SK-N-SH treated with all-trans-retinoic acid at 6 μM for 48 hours (cell line): ENCODE measurements around the gene AKAP5.

Source experiments
- ATAC-seq: fragments of 200-7000 bp; cut with Tn5 transposase; 3 replicates; pipeline ENCODE4 v1.9.1; 2020; ENCODE audit warnings: mild to moderate bottlenecking, moderate library complexity
- ARNTL ChIP-seq: fragments of 450-650 bp; formaldehyde crosslinking; IDR thresholded peaks from 2 replicates; pipeline ENCODE4 v1.5.0; 2020; ENCODE audit warnings: low read depth, mild to moderate bottlenecking, moderate library complexity, borderline replicate concordance
- BACH2 ChIP-seq: fragments of 250-450 bp; sonication (Bioruptor Pico); IDR thresholded peaks from 2 replicates; pipeline ENCODE4 v1.9.0; 2021; ENCODE audit warnings: mild to moderate bottlenecking, borderline replicate concordance
- CREB5 ChIP-seq: fragments of 250-450 bp; sonication (Bioruptor Pico); IDR thresholded peaks from 2 replicates; pipeline ENCODE4 v1.5.1; 2020; ENCODE audit warnings: low read depth, mild to moderate bottlenecking, moderate library complexity
- CSDC2 ChIP-seq: fragments of 250-450 bp; sonication (Bioruptor Pico); IDR thresholded peaks from 2 replicates; pipeline ENCODE4 v1.5.0; 2020; ENCODE audit warnings: mild to moderate bottlenecking, moderate library complexity
- CSRNP3 ChIP-seq: fragments of 250-450 bp; sonication (Bioruptor Pico); IDR thresholded peaks from 2 replicates; pipeline ENCODE4 v1.5.1; 2021; ENCODE audit warnings: mild to moderate bottlenecking, moderate library complexity
- ESRRG ChIP-seq: fragments of 250-450 bp; sonication (Bioruptor Pico); IDR thresholded peaks from 2 replicates; pipeline ENCODE4 v1.6.1; 2021; ENCODE audit warnings: mild to moderate bottlenecking
- ISL1 ChIP-seq: fragments of 250-450 bp; sonication (Bioruptor Pico); IDR thresholded peaks from 2 replicates; pipeline ENCODE4 v2.1.2; 2022; ENCODE audit warnings: mild to moderate bottlenecking, moderate library complexity
- OSR1 ChIP-seq: fragments of 250-450 bp; sonication (Bioruptor Pico); IDR thresholded peaks from 2 replicates; pipeline ENCODE4 v1.8.0; 2022; ENCODE audit warnings: moderate library complexity, mild to moderate bottlenecking, inconsistent platforms
- PATZ1 ChIP-seq: fragments of 250-450 bp; sonication (Bioruptor Pico); IDR thresholded peaks from 2 replicates; pipeline ENCODE4 v1.8.0; 2020; ENCODE audit warnings: mild to moderate bottlenecking, moderate library complexity, borderline replicate concordance
- POU6F1 ChIP-seq: fragments of 250-450 bp; sonication (Bioruptor Pico); IDR thresholded peaks from 2 replicates; pipeline ENCODE4 v1.8.0; 2021; ENCODE audit warnings: low read depth, mild to moderate bottlenecking, moderate library complexity, borderline replicate concordance
- PPARA ChIP-seq: fragments of 250-450 bp; sonication (Bioruptor Pico); IDR thresholded peaks from 2 replicates; pipeline ENCODE4 v1.5.0; 2020; ENCODE audit warnings: mild to moderate bottlenecking, borderline replicate concordance
- RARB ChIP-seq: fragments of 250-450 bp; sonication (Bioruptor Pico); IDR thresholded peaks from 2 replicates; pipeline ENCODE4 v1.8.0; 2021; ENCODE audit warnings: mild to moderate bottlenecking, moderate library complexity
- SNAI2 ChIP-seq: fragments of 250-450 bp; sonication (Bioruptor Pico); IDR thresholded peaks from 2 replicates; pipeline ENCODE4 v1.5.0; 2020; ENCODE audit warnings: mild to moderate bottlenecking, moderate library complexity
- TCF4 ChIP-seq: fragments of 250-450 bp; sonication (Bioruptor Pico); IDR thresholded peaks from 2 replicates; pipeline ENCODE4 v1.8.0; 2021; ENCODE audit warnings: mild to moderate bottlenecking, moderate library complexity, borderline replicate concordance
- TOX ChIP-seq: fragments of 250-450 bp; sonication (Bioruptor Pico); IDR thresholded peaks from 2 replicates; pipeline ENCODE4 v1.8.0; 2021; ENCODE audit warnings: mild to moderate bottlenecking, moderate library complexity, borderline replicate concordance
- TSHZ2 ChIP-seq: fragments of 250-450 bp; sonication (Bioruptor Pico); IDR thresholded peaks from 2 replicates; pipeline ENCODE4 v1.5.0; 2020; ENCODE audit warnings: mild to moderate bottlenecking, moderate library complexity
- ZC3H10 ChIP-seq: fragments of 250-450 bp; sonication (Bioruptor Pico); IDR thresholded peaks from 2 replicates; pipeline ENCODE4 v1.5.1; 2021; ENCODE audit warnings: mild to moderate bottlenecking, moderate library complexity
- ZFP3 ChIP-seq: fragments of 250-450 bp; sonication (Bioruptor Pico); IDR thresholded peaks from 2 replicates; pipeline ENCODE4 v1.5.0; 2020; ENCODE audit warnings: mild to moderate bottlenecking, moderate library complexity
- ZFP30 ChIP-seq: fragments of 450-650 bp; formaldehyde crosslinking; IDR thresholded peaks from 2 replicates; pipeline ENCODE4 v1.5.0; 2022; ENCODE audit warnings: mild to moderate bottlenecking, moderate library complexity
- ZNF565 ChIP-seq: fragments of 450-650 bp; formaldehyde crosslinking; conservative IDR thresholded peaks from 2 replicates; pipeline ENCODE4 v1.5.0; 2020; ENCODE audit warnings: low read depth, mild to moderate bottlenecking, moderate library complexity
- ZNF70 ChIP-seq: fragments of 450-650 bp; formaldehyde crosslinking; IDR thresholded peaks from 2 replicates; pipeline ENCODE4 v1.5.0; 2020; ENCODE audit warnings: mild to moderate bottlenecking, moderate library complexity
- ZNF8 ChIP-seq: fragments of 450-650 bp; formaldehyde crosslinking; IDR thresholded peaks from 2 replicates; pipeline ENCODE4 v1.5.0; 2020; ENCODE audit warnings: mild to moderate bottlenecking, moderate library complexity

Gene AKAP5

GRCh38 chr14:64478634-64479250 is 13.4 kb downstream of the AKAP5 start:
- TF ChIP-seq ISL1 (no peak), ESRRG (CRISPR knock-in tag) (no peak), PPARA (no peak), CREB5 (CRISPR knock-in tag) (no peak), ZNF8 (CRISPR knock-in tag) (no peak), ZNF70 (CRISPR knock-in tag) (no peak), TCF4 (no peak), SNAI2 (no peak), ZC3H10 (CRISPR knock-in tag) (no peak), ZFP3 (CRISPR knock-in tag) (no peak), ZFP30 (no peak), BACH2 (no peak), CSDC2 (CRISPR knock-in tag) (no peak), ZNF565 (CRISPR knock-in tag) (no peak)
- ATAC-seq, result peak; percentile 47; the same call in 1 of the 3 replicates

- no peak for TF ChIP-seq ZNF70 (CRISPR knock-in tag)
- no peak for TF ChIP-seq SNAI2
- TF ChIP-seq RARB (CRISPR knock-in tag), result no peak
- TF ChIP-seq PATZ1 (CRISPR knock-in tag), result no peak
- TF ChIP-seq TCF4, result no peak
- TF ChIP-seq ZFP30, result no peak
- no peak for TF ChIP-seq POU6F1
- TF ChIP-seq CSRNP3, result no peak
- no peak for TF ChIP-seq OSR1 (CRISPR knock-in tag)
- no peak for TF ChIP-seq CREB5 (CRISPR knock-in tag)
- TF ChIP-seq BACH2, result no peak
- no peak for TF ChIP-seq TSHZ2 (CRISPR knock-in tag)
- no peak for TF ChIP-seq TOX
- TF ChIP-seq ZC3H10 (CRISPR knock-in tag), result no peak
- TF ChIP-seq ISL1, result no peak
- TF ChIP-seq ARNTL, result no peak
- TF ChIP-seq ZFP3 (CRISPR knock-in tag), result no peak
- no peak for TF ChIP-seq ZNF565 (CRISPR knock-in tag)
- no peak for ATAC-seq
These were observed 23.3 kb downstream of the AKAP5 start for GRCh38 chr14:64488590-64489099.
